WERI-Rb-1 (cell line): ENCODE measurements around the gene PHIP.

Experiments
- DNase-seq: peaks from one replicate; pipeline ENCODE4 v3.0.0-alpha.2; 2020
- H3K27ac ChIP-seq: fragments of 250-450 bp; sonication (Bioruptor Pico); 2 replicates; pipeline ENCODE4 v1.5.1; 2020; ENCODE audit warnings: mild to moderate bottlenecking, moderate library complexity
- H3K27me3 ChIP-seq: fragments of 250-450 bp; sonication (Bioruptor Pico); 2 replicates; pipeline ENCODE4 v1.5.1; 2021; ENCODE audit warnings: mild to moderate bottlenecking, low read depth, moderate library complexity; ENCODE audit not compliant: insufficient read depth, severe bottlenecking
- H3K36me3 ChIP-seq: fragments of 250-450 bp; sonication (Bioruptor Pico); 2 replicates; pipeline ENCODE4 v1.5.1; 2020; ENCODE audit warnings: mild to moderate bottlenecking, moderate library complexity
- H3K4me3 ChIP-seq: 2 replicates; pipeline ENCODE4 v1.5.1; 2011; ENCODE audit warnings: low read depth, mild to moderate bottlenecking, control low read depth, low read length
- H3K9me3 ChIP-seq: fragments of 250-450 bp; sonication (Bioruptor Pico); 2 replicates; pipeline ENCODE4 v1.5.1; 2021; ENCODE audit warnings: mild to moderate bottlenecking, moderate library complexity; ENCODE audit not compliant: severe bottlenecking
- TF ChIP-seq, protein P1 (sequence below): IDR thresholded peaks from 2 replicates; pipeline ENCODE4 v1.5.1; 2011; ENCODE audit warnings: low read depth, mild to moderate bottlenecking, control low read depth, inconsistent platforms, low read length

PHIP gene

DNA sequence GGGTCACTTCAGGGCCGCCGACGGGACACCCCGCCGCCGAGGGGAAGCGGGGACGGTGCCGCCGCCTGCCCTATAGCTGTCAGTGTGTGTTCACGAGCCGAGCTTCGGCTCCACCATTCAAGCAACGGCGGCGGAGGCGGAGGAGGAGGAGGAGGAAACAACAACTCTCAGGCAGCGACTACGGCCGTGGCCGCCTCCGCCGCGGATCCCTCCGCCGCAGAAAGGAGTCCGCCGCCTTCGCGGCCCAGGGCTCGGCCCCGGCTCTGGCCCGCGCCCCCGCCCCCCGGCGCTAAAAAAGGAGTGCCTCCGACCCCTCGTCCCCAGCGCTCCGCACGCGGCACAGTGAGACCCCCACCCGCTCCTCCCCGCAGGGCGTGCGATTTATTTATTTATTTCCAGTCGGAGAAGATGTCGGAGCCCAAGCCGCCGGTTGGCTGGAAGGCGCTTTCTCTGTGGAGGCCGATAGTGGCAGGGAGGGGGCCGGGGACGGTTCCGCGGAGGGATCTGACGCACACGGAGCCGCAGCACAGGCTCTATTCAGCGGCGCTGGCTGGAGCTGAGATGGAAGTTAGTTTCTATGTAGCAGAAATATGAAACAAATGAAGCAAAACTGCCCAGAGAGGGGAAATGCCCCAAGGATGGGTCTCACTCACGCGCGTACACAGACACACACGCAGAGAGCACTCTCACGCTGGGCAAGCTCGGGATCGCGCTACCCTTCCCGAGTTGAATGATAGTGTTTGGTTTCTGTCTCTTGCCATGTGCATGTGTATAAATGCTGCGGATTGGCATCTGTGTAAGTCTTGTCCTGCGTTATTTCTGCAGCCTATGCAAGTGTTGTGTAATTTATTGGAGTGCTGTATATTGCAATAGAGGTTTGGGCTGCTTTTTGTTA is at the start of gene PHIP:
Gene PHIP (minus strand): TSS at position 180 of the 895 bp plus-strand sequence. CDS start 186 bp downstream, outside the sequence.
- peak; percentile 93 for DNase-seq
- no peaks in the 10 kb centered on the region for H3K9me3 ChIP-seq
- H3K27ac ChIP-seq, result peak within 1 kb of the TSS; percentile 99
- H3K27me3 ChIP-seq, result no peaks in the 10 kb centered on the region
- peaks cover 5% of the 10 kb centered on the region for H3K36me3 ChIP-seq
- TF ChIP-seq, protein P1, sequence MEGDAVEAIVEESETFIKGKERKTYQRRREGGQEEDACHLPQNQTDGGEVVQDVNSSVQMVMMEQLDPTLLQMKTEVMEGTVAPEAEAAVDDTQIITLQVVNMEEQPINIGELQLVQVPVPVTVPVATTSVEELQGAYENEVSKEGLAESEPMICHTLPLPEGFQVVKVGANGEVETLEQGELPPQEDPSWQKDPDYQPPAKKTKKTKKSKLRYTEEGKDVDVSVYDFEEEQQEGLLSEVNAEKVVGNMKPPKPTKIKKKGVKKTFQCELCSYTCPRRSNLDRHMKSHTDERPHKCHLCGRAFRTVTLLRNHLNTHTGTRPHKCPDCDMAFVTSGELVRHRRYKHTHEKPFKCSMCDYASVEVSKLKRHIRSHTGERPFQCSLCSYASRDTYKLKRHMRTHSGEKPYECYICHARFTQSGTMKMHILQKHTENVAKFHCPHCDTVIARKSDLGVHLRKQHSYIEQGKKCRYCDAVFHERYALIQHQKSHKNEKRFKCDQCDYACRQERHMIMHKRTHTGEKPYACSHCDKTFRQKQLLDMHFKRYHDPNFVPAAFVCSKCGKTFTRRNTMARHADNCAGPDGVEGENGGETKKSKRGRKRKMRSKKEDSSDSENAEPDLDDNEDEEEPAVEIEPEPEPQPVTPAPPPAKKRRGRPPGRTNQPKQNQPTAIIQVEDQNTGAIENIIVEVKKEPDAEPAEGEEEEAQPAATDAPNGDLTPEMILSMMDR, result no peak
- H3K4me3 ChIP-seq, result peak within 1 kb of the TSS; percentile 82

DNA sequence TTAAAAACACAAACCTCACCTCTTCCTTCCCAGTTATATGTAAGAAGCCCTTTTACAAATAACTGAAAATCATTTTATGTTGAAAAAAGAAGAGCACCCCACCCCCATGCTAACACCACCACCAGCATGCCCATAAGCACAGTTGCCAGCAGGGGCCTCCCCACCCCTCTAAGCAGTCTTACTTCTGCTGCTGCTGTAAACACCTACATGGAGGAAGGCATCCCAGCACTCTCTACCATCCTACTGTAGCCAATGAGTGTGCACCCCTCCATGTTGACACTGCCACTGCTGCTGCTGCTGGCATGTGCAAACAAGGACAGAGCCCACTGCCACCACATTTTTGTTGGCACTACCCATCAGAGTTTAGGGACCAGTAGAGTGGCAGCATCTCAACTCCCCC is 49.6 kb upstream of the PHIP start:
- Histone ChIP-seq H3K9me3 (no peaks in the 10 kb centered on the region), H3K36me3 (no peaks in the 10 kb centered on the region), H3K27me3 (no peaks in the 10 kb centered on the region), H3K27ac (no peak overlapping the region), H3K4me3 (no peak overlapping the region)
- DNase-seq, result peak; percentile 34
- TF ChIP-seq, protein P1, result peak; percentile 53

DNA sequence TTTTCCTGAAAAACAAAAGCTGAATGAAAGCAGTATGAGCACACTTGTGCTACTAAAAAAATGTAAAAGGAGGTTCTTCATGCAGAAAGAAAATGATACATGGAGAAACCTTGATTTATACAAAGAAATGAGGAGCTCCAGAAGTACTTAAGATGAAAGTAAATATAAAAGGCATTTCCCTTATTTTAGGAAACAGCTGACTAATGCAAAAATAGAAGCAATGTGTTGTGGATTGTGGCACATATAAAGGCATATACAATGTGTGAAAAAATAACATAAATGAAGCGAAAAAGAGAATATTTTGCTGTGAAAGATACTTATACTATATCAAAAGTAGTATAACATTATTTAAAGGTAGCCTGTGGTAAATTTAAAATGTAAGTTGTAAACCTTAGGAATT is 41.2 kb upstream of the PHIP start:
- Histone ChIP-seq H3K9me3 (no peaks in the 10 kb centered on the region), H3K4me3 (no peak overlapping the region), H3K36me3 (no peaks in the 10 kb centered on the region), H3K27me3 (no peaks in the 10 kb centered on the region), H3K27ac (no peak overlapping the region)
- DNase-seq, result no peak
- TF ChIP-seq, protein P1, result no peak

DNA sequence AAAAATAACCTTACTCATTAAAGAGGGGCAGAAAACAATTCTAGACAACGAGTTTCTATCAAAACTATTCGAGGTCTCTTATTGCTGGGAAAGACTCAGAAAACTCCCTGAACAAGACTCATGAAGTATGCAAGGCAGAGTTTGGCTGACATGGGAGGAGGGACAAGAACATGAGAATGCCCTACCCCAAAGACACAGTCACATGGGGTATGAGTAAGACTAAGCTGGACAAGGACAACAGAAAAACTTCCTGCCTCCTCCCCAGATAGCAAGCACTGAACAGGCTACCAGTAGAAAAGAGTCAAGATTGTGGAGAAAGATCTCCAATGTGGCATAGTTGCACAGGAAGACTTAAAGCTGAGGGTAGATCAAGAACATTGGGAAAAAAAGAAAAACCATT is 39.7 kb upstream of the PHIP start:
- Histone ChIP-seq H3K9me3 (no peaks in the 10 kb centered on the region), H3K4me3 (no peak overlapping the region), H3K27ac (no peak overlapping the region), H3K36me3 (no peaks in the 10 kb centered on the region), H3K27me3 (no peaks in the 10 kb centered on the region)
- TF ChIP-seq, protein P1, result no peak
- no peak for DNase-seq

DNA sequence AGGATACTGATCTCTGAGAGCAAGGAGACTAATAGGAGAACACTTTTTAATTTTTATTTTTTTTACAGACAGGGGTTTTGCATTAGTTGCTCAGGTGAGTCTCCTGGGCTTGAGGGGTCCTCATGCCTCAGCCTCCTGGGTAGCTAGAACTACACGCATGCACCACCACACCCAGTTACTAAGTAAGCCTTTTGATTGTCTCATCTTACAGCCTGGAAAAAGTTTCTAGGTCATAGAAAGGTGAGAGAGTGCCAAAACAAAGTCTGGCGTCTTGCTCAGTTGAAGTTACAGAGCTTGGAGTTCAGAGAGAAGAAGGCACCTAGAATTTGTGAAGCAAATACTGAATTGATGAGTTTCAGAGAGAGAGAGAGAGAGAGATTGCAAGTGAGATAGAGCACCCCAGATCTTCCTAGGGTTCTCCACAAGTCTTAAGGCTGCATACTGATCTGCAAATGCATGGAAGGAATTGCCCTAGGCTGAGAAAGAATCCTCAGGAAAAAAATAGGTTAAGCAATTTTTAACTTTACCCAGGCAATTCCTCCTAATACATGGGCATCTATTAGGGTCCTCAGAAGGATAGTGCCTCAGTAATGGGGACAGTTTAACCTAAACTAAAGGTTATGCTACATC is 37.6 kb upstream of the PHIP start:
- no peaks in the 10 kb centered on the region for H3K9me3 ChIP-seq
- TF ChIP-seq, protein P1, result no peak
- H3K27me3 ChIP-seq, result no peaks in the 10 kb centered on the region
- no peak overlapping the region for H3K27ac ChIP-seq
- DNase-seq, result no peak
- H3K36me3 ChIP-seq, result no peaks in the 10 kb centered on the region
- H3K4me3 ChIP-seq, result no peak overlapping the region
